Measurements from ENCODE around the gene NLRP12.

DNA sequence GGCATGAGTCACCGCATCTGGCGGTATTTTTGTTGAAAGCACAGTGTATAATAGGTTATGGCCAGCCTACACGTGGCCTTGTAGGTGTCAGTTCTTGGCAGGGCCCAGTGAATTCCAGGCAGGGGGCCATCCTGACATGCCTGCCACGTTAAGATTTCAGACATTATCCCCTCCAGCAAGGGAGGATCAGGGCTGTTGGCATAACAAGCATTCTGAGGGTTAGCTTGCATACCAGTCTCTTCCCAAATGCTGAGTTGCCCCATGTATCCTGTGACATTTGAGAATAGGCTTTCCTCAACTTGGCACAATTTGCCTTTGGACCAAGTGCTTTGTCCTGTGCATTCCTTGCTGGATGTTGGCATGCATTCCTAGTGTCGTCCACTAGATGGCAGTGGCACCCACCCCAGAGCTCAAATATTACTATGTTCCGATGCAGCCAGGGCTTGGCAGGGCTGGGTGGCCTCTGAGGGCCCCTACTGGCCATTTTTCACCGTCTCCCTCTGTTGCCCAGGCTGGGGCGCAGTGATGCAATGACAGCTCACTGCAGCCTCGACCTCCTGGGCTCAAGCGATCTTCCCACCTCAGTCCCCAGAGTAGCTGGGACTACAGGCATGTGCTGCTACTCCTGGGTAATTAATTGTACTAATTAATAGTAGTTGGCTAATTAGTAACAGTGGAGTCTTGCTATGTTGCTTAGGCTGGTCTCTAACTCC is 31.2 kb downstream of the NLRP12 start:
- TF ChIP-seq POLR2AphosphoS5 (IDR thresholded peaks at IDR 0.05; ENCODE audit: low read depth, low read length) (no peak), POLR2A (IDR thresholded peaks at IDR 0.05; ENCODE audit: low read depth, low read length) (no peak)
